A549 (cell line): ENCODE measurements around the gene FAM120A. TPM values are rescaled to one million over a fixed set of nuclear protein-coding genes. Genes with fewer than 3 reads are reported as not detected.
A peak's percentile ranks its signal among the peaks of the same experiment; 100 is the strongest.

ENCODE experiments used
- ATAC-seq, 2 experiments: fragments of 200-7000 bp in 1 of 2; fragments of >200 bp in 1 of 2; cut with Nextera tagmentation in 1 of 2; cut with Tn5 transposase in 1 of 2; 3 replicates each; pipeline versions ENCODE4 v1.8.0 to v1.9.1; 2018 to 2020; ENCODE audit warnings: mild to moderate bottlenecking in 1 of 2, moderate library complexity in 1 of 2
- CTCF ChIA-PET: fragments of 300-600 bp; sonication (Branson Sonifier 250); formaldehyde crosslinking; extraction: SDS; loops from one replicate; lab custom pipeline; 2021; ENCODE audit warnings: antibody characterized with exemption, inconsistent platforms; lab: Yijun Ruan, JAX
- POLR2A ChIA-PET: fragments of 350-600 bp; formaldehyde crosslinking; extraction: SDS; loops from one replicate; lab custom pipeline; 2021; ENCODE audit warnings: antibody characterized with exemption, inconsistent platforms; lab: Yijun Ruan, JAX
- DNase-seq, 2 experiments: peaks; one replicate each; pipeline versions ENCODE4 v3.0.0 to v3.0.0-alpha.2; 2011 to 2016; ENCODE audit warnings: low read depth in 1 of 2, low spot score in 1 of 2
- FAIRE-seq: peaks from 2 replicates; lab custom pipeline; 2011; peaks lifted over from hg19 to GRCh38; lab: Jason Lieb, UNC
- H3K27ac ChIP-seq, 2 experiments: fragments of >200 bp; sonication (Bioruptor Twin); formaldehyde crosslinking; 3 replicates each; pipeline ENCODE4 v1.5.1; 2016 to 2017
- H3K4me1 ChIP-seq: fragments of >200 bp; sonication (Bioruptor Twin); formaldehyde crosslinking; 3 replicates; pipeline ENCODE4 v1.6.1; 2016
- H3K4me2 ChIP-seq: fragments of >200 bp; sonication (Bioruptor Twin); formaldehyde crosslinking; 3 replicates; pipeline ENCODE4 v1.6.1; 2016
- H3K4me3 ChIP-seq: fragments of >200 bp; sonication (Bioruptor Twin); formaldehyde crosslinking; 3 replicates; pipeline ENCODE4 v1.5.1; 2016
- H3K9me3 ChIP-seq: fragments of >200 bp; sonication (Bioruptor Twin); formaldehyde crosslinking; 3 replicates; pipeline ENCODE4 v1.6.1; 2016
- BHLHE40 ChIP-seq: IDR thresholded peaks from 2 replicates; pipeline ENCODE4 v1.6.1; 2012; ENCODE audit warnings: low read depth, low read length, inconsistent platforms
- CBX8 ChIP-seq: fragments of 200-600 bp; sonication (generic); IDR thresholded peaks from 2 replicates; pipeline ENCODE4 v1.6.1; 2016
- ELK1 ChIP-seq: fragments of 150-350 bp; IDR thresholded peaks from 2 replicates; pipeline ENCODE4 v1.6.1; 2014; ENCODE audit warnings: low read depth, mild to moderate bottlenecking, low read length
- FOSL2 ChIP-seq, 2 experiments: fragments of 450-650 bp in 1 of 2; fragments of >200 bp in 1 of 2; sonication (Bioruptor Twin) in 1 of 2; formaldehyde crosslinking; IDR thresholded peaks; 2 replicates each; pipeline versions ENCODE4 v1.5.0 to v1.6.1; 2016 to 2020; ENCODE audit warnings: mild to moderate bottlenecking in 1 of 2, moderate library complexity in 1 of 2
- GATA3 ChIP-seq: IDR thresholded peaks from 2 replicates; pipeline ENCODE4 v1.6.1; 2012; ENCODE audit warnings: borderline replicate concordance
- HEYL ChIP-seq: fragments of 250-450 bp; sonication (Bioruptor Pico); IDR thresholded peaks from 2 replicates; pipeline ENCODE4 v1.8.0; 2021; ENCODE audit warnings: mild to moderate bottlenecking, moderate library complexity
- KDM1A ChIP-seq: fragments of 200-600 bp; sonication (generic); IDR thresholded peaks from 2 replicates; pipeline ENCODE4 v1.6.1; 2016; ENCODE audit warnings: low read depth, mild to moderate bottlenecking
- KDM5A ChIP-seq: fragments of 200-600 bp; sonication (generic); IDR thresholded peaks from 2 replicates; pipeline ENCODE4 v1.6.1; 2016; ENCODE audit warnings: antibody characterized with exemption, mild to moderate bottlenecking
- MAZ ChIP-seq: fragments of 150-350 bp; IDR thresholded peaks from 2 replicates; pipeline ENCODE4 v1.6.1; 2014; ENCODE audit warnings: antibody characterized with exemption, low read depth, low read length, borderline replicate concordance
- MYC ChIP-seq: IDR thresholded peaks from 2 replicates; pipeline ENCODE4 v1.6.1; 2012; ENCODE audit warnings: mild to moderate bottlenecking, inconsistent platforms, low read length, improper control_type of control experiment, borderline replicate concordance
- PBX3 ChIP-seq: IDR thresholded peaks from 2 replicates; pipeline ENCODE4 v1.6.1; 2012
- PHF8 ChIP-seq: fragments of 200-600 bp; sonication (generic); IDR thresholded peaks from 2 replicates; pipeline ENCODE4 v1.6.1; 2016; ENCODE audit warnings: low read depth, mild to moderate bottlenecking, antibody characterized with exemption, moderate library complexity, borderline replicate concordance
- POLR2A ChIP-seq: IDR thresholded peaks from 2 replicates; pipeline ENCODE4 v1.6.1; 2012; ENCODE audit warnings: mild to moderate bottlenecking, low read length
- RFX5 ChIP-seq: fragments of 450-650 bp; IDR thresholded peaks from 2 replicates; pipeline ENCODE4 v1.7.1; 2014; ENCODE audit warnings: antibody characterized with exemption, mild to moderate bottlenecking, moderate library complexity
- SMC3 ChIP-seq: fragments of >200 bp; sonication (Bioruptor Twin); formaldehyde crosslinking; IDR thresholded peaks from 3 replicates; pipeline ENCODE4 v1.6.1; 2018; ENCODE audit warnings: inconsistent platforms
- ZC3H11A ChIP-seq: fragments of 450-650 bp; IDR thresholded peaks from 2 replicates; pipeline ENCODE4 v1.6.1; 2014; ENCODE audit warnings: antibody characterized with exemption, mild to moderate bottlenecking
- ZNF302 ChIP-seq: fragments of 250-450 bp; sonication (Bioruptor Pico); IDR thresholded peaks from 2 replicates; pipeline ENCODE4 v1.9.0; 2021; ENCODE audit warnings: inconsistent platforms, mild to moderate bottlenecking, moderate library complexity
- WGBS: methylation state at CpG from one replicate; pipeline ENCODE4 v1.1.6; 2017; ENCODE audit errors: missing lambda C conversion rate; 5-methylcytosine and 5-hydroxymethylcytosine counted together
- polyA plus RNA-seq, 4 experiments: library from polyadenylated mRNA; depleted of rRNA in 3 of 4; stranded (reverse); fragments of >200 nt; fragmentation: RNase III in 1 of 4; extraction: RNeasy Plus Mini Kit Qiagen cat#74134 plus additional on column Dnase treatment in 1 of 4; gene quantifications; 2 replicates in 3 of 4; 3 replicates in 1 of 4; pipeline ENCODE4 v1.2.3, GENCODE V29; 2011 to 2017

Gene FAM120A
- polyA plus RNA-seq, 2 of the 4 experiments (the other 2 are of a cell fraction), result 86.3 to 111 TPM

DNA sequence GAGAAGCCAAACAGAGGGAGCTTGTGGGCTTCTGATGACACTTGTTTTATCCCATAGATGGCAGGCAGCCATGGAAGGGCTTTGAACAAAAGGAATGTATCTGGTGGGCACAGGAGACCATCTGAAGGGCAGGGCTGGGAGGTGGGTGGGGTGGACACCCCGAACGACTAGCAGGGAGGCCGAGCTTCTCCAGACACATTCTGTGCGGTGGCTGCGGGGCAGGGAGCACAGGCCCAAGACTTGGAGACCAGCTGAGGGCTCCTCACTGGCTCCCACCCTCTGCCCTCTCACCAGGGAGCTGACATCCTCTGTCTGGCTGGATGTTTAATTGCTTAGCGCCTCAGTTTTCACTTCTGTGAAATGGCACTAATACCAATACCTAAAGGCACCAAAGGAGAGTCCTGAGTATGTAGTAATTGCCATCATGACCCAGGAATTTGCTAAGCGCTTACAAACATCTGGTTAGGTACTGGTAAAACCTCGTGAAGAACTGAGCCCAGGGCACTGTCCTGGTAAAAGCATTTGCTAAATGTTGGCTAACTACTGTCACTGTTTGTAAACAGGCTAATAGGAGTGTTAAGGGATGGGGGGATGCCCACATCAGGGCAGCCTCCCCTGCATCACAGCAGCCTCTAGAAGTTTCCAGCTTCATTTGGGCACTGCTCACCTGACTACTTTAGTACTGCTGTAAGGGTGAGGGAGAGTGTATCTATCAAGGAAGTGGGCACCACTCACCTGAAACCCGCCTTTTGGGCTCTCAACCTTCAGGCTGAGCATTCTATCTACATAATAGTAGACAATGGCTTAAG, 122.8 kb downstream of the FAM120A start:
- ATAC-seq (no peak), FAIRE-seq (no peak)
- Histone ChIP-seq H3K4me3 (no peak overlapping the region), H3K27ac (no peak overlapping the region), H3K4me2 (no peak overlapping the region), H3K9me3 (peaks cover 12% of the 10 kb centered on the region; the same call in 2 of the 3 replicates)
- 91% methylated on average over 9 of the region's 9 CpGs for WGBS
- CTCF ChIA-PET, result interaction anchor here (0.6 to 2.8 kb wide), 4 partner anchors 8 to 345 kb away, joined by 3 to 17 read pairs (median 4); no protein-coding TSS in a partner anchor
- no peak for TF ChIP-seq FOSL2 (IDR thresholded peaks at IDR 0.05)
- TF ChIP-seq FOSL2 (CRISPR knock-in tag; IDR thresholded peaks at IDR 0.05), result no peak
- no peak for TF ChIP-seq RFX5
- TF ChIP-seq KDM1A, result no peak
- no peak for TF ChIP-seq ELK1
- TF ChIP-seq, all 56 proteins: peak for 0
- no peak for DNase-seq
- POLR2A ChIA-PET, result interaction anchor here (2.4 kb wide), 1 partner anchor 8 kb away, joined by 16 read pairs; no protein-coding TSS in a partner anchor
- peaks cover 14% of the 10 kb centered on the region for H3K4me1 ChIP-seq

DNA sequence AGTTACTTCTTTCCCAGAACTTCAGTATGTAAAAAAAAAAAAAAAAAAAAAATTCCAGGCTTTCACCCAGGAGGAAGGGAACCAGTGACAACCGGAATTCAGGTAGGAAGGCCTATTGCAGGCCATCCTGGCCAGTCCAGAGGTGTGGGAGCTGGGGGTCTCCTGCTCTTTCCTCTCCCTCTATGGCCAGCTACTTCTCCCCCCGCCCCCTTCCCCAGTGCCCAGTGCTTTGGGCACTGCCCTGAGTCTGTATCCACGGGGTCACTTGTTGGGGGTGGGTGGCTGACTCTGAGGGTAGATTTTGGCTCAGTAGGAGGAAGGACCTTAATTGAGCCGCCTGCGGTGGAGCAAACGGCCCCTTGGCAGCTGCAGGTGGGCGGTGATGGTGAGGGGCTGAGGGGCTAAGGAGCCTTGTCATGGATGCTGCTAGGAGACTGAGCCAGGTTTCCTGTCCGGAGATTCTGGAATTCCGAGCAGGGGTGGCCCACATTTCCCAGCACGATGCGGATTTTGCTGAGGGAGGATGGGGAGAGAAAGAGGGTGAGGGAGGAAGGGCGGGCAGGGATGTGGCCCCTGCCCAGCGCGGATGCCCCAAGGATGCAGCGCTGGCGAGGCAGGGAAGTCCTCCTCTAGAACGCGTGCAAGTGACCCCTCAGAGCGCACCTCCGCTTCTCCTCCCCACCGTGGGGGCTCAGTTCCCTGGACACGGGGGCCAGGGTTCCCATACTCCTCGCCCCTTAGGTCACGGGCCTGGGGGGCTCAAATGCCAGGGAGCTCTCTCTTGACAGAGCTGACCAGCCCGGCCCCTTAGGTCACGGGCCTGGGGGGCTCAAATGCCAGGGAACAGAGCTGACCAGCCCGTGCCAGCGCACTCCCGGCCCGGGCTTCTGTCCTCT, 123.7 kb downstream of the FAM120A start:
- FAIRE-seq, result no peak
- 93% methylated on average over 16 of the region's 30 CpGs for WGBS
- H3K4me2 ChIP-seq, result peak overlapping the region; percentile 98
- DNase-seq, result no peak
- H3K27ac ChIP-seq, result peak overlapping the region; percentile 89 to 100
- CTCF ChIA-PET, result interaction anchor here (0.6 to 2.8 kb wide), 2 partner anchors 9 to 344 kb away, joined by 4 to 17 read pairs; no protein-coding TSS in a partner anchor
- peak overlapping the region; percentile 96 for H3K4me3 ChIP-seq
- POLR2A ChIA-PET, result interaction anchor here (0.5 to 2.4 kb wide), 3 partner anchors 9 to 591 kb away, joined by 3 to 16 read pairs (median 7); partner anchors contain the start of gene FAM120AOS
- H3K9me3 ChIP-seq, result peaks cover 12% of the 10 kb centered on the region; the same call in 2 of the 3 replicates
- peaks cover 14% of the 10 kb centered on the region for H3K4me1 ChIP-seq
- ATAC-seq, result peak in 1 of 2 experiments; percentile 65; a peak in 3 of 6 replicates
- TF ChIP-seq MAZ (no peak), SMC3 (no peak), CBX8 (no peak), ZC3H11A (no peak), KDM5A (no peak), PBX3 (no peak), HEYL (CRISPR knock-in tag) (no peak), MYC (no peak), GATA3 (no peak), BHLHE40 (no peak)
- TF ChIP-seq, all 56 proteins: peak for 0

DNA sequence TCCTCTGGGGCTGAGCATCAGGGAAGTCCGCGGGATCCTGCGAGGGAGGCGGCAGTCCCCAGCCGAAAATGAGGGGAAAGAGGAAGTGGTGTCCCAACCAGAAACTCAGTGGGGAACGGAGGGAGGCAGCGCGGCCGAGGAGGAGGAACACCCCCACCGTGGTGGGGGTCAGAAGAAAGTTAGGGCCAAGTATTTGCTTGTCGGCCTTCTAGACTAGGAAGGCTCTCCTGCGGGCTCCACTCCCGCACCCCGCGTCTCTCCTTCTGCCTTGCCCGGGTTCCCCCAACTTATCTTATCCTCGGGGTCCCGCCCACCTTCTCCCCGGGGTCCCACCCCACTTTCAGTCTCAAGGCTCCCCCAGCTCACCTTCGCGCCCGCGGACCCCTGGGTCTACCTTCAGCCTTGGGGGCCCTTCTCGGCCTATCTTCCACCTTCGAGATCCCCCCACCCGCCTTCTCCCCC, 124.3 kb downstream of the FAM120A start:
- no peak for FAIRE-seq
- 0 out of 2 replicates have a peak, but pooled peaks have one; percentile 34 for TF ChIP-seq PHF8
- TF ChIP-seq ZNF302 (CRISPR knock-in tag), result no peak
- TF ChIP-seq POLR2A, result peak; percentile 17; the same call in 1 of the 2 replicates
- WGBS, result 5% methylated on average over 16 of the region's 26 CpGs

More for the DNA sequence above, 124.3 kb downstream of the FAM120A start:
- ATAC-seq (peak; percentile 35 to 56), DNase-seq (peak; percentile 39 to 59)
- H3K4me1 ChIP-seq, result peaks cover 14% of the 10 kb centered on the region
- POLR2A ChIA-PET, result interaction anchor here (0.5 to 2.4 kb wide), 3 partner anchors 9 to 591 kb away, joined by 3 to 16 read pairs (median 7); partner anchors contain the start of gene FAM120AOS
- peak overlapping the region; percentile 89 to 100 for H3K27ac ChIP-seq
- H3K4me2 ChIP-seq, result peak overlapping the region; percentile 98
- CTCF ChIA-PET, result interaction anchor here (2.8 kb wide), 1 partner anchor 9 kb away, joined by 17 read pairs; no protein-coding TSS in a partner anchor
- H3K9me3 ChIP-seq, result peaks cover 10% of the 10 kb centered on the region; the same call in 2 of the 3 replicates
- H3K4me3 ChIP-seq, result peak overlapping the region; percentile 96
